HepG2 (cell line): ENCODE results near the gene CRYAB. TPM values are rescaled to one million over a fixed set of nuclear protein-coding genes. Genes with fewer than 3 reads are reported as not detected.
A peak's percentile ranks its signal among the peaks of the same experiment; 100 is the strongest.

Source experiments
- BHLHE40 ChIP-seq: IDR thresholded peaks from 2 replicates; pipeline ENCODE4 v1.6.1; 2011; ENCODE audit warnings: low read length, improper control_type of control experiment
- CHD4 ChIP-seq: fragments of 200-600 bp; sonication (generic); IDR thresholded peaks from 2 replicates; pipeline ENCODE4 v1.7.0; 2017; ENCODE audit warnings: mild to moderate bottlenecking, low read length, borderline replicate concordance
- NCOA1 ChIP-seq: sonication (generic); formaldehyde crosslinking; IDR thresholded peaks from 2 replicates; pipeline ENCODE4 v1.9.0; 2021; ENCODE audit warnings: missing genetic modification reagents
- NFE2 ChIP-seq: sonication (generic); formaldehyde crosslinking; IDR thresholded peaks from 2 replicates; pipeline ENCODE4 v1.4.0; 2020; ENCODE audit warnings: missing genetic modification reagents
- NONO ChIP-seq, 2 experiments: fragments of 450-650 bp in 1 of 2; sonication (generic) in 1 of 2; formaldehyde crosslinking in 1 of 2; IDR thresholded peaks in 1 of 2; conservative IDR thresholded peaks in 1 of 2; 2 replicates each; pipeline versions ENCODE4 v1.6.1 to v1.8.0; 2017 to 2022; ENCODE audit warnings: mild to moderate bottlenecking in 1 of 2, missing genetic modification reagents in 1 of 2, moderate library complexity in 1 of 2
- SMC3 ChIP-seq: IDR thresholded peaks from 2 replicates; pipeline ENCODE4 v1.6.1; 2011; ENCODE audit warnings: low read length, improper control_type of control experiment
- ZFP90 ChIP-seq: sonication (generic); formaldehyde crosslinking; IDR thresholded peaks from 2 replicates; pipeline ENCODE4 v1.8.0; 2022; ENCODE audit warnings: missing genetic modification reagents, mild to moderate bottlenecking, inconsistent platforms, borderline replicate concordance
- ZNF749 ChIP-seq: sonication (generic); formaldehyde crosslinking; IDR thresholded peaks from 2 replicates; pipeline ENCODE4 v1.8.0; 2022; ENCODE audit warnings: mild to moderate bottlenecking, missing genetic modification reagents, moderate library complexity, borderline replicate concordance
- polyA plus RNA-seq, 8 experiments: library from polyadenylated mRNA; depleted of rRNA in 3 of 8; stranded (reverse) in 7 of 8; unstranded in 1 of 8; fragments of >200 nt; fragmentation: Illumina TruSeq in 4 of 8; extraction: Trizol in 4 of 8; gene quantifications; 2 replicates each; pipeline versions ENCODE4 v1.2.1 to v1.2.3, GENCODE V29; 2011 to 2016; ENCODE audit warnings: low read depth in 4 of 8, missing spikeins in 1 of 8, mixed read lengths in 1 of 8; ENCODE audit not compliant: insufficient read depth in 1 of 8
- total RNA-seq, 5 experiments: library from RNA; depleted of rRNA; stranded (reverse); fragments of >200 nt; fragmentation: Illumina TruSeq; extraction: Trizol; gene quantifications; 2 replicates each; pipeline ENCODE4 v1.2.3, GENCODE V29; 2016; ENCODE audit warnings: low read depth in 1 of 5
- TF ChIP-seq, protein P1 (sequence below): IDR thresholded peaks from 2 replicates; pipeline ENCODE4 v1.6.1; 2016; ENCODE audit warnings: missing compliant biosample characterization, missing genetic modification reagents, borderline replicate concordance
- TF ChIP-seq, protein P2 (sequence below): sonication (generic); formaldehyde crosslinking; IDR thresholded peaks from 2 replicates; pipeline ENCODE4 v1.4.0; 2020; ENCODE audit warnings: mild to moderate bottlenecking, low read depth, missing genetic modification reagents
- TF ChIP-seq, protein P3 (sequence below): sonication (generic); formaldehyde crosslinking; IDR thresholded peaks from 2 replicates; pipeline ENCODE4 v1.4.0; 2020; ENCODE audit warnings: missing genetic modification reagents; ENCODE audit errors: not compliant biosample characterization
- TF ChIP-seq, protein P4 (sequence below): sonication (generic); formaldehyde crosslinking; IDR thresholded peaks from 2 replicates; pipeline ENCODE4 v1.4.0; 2020; ENCODE audit warnings: missing genetic modification reagents
- TF ChIP-seq, protein P5 (sequence below): sonication (generic); formaldehyde crosslinking; IDR thresholded peaks from 2 replicates; pipeline ENCODE4 v1.8.1; 2023; ENCODE audit warnings: mild to moderate bottlenecking, missing genetic modification reagents
- TF ChIP-seq, protein P6 (sequence below): sonication (generic); formaldehyde crosslinking; IDR thresholded peaks from 2 replicates; pipeline ENCODE4 v1.4.0; 2020; ENCODE audit warnings: missing genetic modification reagents, borderline replicate concordance
- TF ChIP-seq, protein P7 (sequence below): sonication (generic); formaldehyde crosslinking; IDR thresholded peaks from 2 replicates; pipeline ENCODE4 v1.5.0; 2020; ENCODE audit warnings: mild to moderate bottlenecking, missing genetic modification reagents

Gene CRYAB
- total and polyA plus RNA-seq, 2 of the 13 experiments (the other 11 are each of a cell fraction or from before 2014, with no cell fraction given), result 0.55 to 1.1 TPM

DNA sequence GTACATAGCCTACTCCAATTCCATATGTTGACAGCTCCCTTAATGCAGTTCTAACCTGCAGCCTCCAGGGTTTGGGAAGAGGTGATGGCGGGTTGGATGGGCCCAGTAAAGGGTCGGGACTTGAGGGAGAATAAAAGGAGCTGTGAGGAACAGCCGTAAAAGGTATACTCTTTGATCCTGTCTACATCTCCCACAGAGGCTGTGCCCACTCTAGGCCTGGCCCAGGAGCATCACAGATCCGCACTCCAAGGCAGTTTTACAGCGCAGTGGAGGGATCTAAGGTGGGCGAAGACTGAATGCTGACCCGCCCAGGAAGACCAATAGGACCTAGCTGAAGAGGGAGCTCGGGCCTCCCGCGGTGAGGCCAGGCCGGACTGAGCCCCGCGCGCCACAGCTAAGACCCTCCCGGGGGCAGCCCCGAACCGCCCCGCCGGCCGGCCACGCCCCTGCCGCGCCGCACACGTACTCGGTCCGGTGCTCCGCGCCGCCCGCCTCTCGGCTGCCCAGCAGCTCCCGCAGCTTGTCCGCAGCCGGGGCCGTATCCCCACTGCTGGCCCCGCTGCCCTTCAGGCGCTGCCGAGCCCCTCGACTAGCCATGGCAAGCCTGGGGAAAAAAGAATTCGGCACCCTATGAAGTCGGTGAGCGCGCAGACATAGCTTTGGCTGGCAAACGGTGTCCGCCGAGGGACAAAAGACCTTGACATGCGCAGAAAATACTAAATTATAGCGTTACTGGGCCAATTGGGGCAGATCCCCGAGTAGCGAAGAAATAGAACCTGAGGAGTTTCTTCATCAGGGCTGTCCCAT is 40.5 kb downstream of the CRYAB start, which contains the start of gene ALG9 (continued):
- TF ChIP-seq, protein P1, sequence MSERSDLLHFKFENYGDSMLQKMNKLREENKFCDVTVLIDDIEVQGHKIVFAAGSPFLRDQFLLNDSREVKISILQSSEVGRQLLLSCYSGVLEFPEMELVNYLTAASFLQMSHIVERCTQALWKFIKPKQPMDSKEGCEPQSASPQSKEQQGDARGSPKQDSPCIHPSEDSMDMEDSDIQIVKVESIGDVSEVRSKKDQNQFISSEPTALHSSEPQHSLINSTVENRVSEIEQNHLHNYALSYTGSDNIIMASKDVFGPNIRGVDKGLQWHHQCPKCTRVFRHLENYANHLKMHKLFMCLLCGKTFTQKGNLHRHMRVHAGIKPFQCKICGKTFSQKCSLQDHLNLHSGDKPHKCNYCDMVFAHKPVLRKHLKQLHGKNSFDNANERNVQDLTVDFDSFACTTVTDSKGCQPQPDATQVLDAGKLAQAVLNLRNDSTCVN (CRISPR knock-in tag), result no peak
- TF ChIP-seq ZNF749 (CRISPR knock-in tag) (peak; percentile 41; the same call in 1 of the 2 replicates), BHLHE40 (no peak), NFE2 (CRISPR knock-in tag) (no peak), NCOA1 (CRISPR knock-in tag) (no peak), ZFP90 (CRISPR knock-in tag) (peak; percentile 42; the same call in 1 of the 2 replicates), SMC3 (no peak), CHD4 (no peak), NONO (IDR thresholded peaks at IDR 0.05) (no peak), NONO (CRISPR knock-in tag; conservative IDR thresholded peaks at IDR 0.05) (peak; percentile 72; the same call in 1 of the 2 replicates)
- TF ChIP-seq, protein P2, sequence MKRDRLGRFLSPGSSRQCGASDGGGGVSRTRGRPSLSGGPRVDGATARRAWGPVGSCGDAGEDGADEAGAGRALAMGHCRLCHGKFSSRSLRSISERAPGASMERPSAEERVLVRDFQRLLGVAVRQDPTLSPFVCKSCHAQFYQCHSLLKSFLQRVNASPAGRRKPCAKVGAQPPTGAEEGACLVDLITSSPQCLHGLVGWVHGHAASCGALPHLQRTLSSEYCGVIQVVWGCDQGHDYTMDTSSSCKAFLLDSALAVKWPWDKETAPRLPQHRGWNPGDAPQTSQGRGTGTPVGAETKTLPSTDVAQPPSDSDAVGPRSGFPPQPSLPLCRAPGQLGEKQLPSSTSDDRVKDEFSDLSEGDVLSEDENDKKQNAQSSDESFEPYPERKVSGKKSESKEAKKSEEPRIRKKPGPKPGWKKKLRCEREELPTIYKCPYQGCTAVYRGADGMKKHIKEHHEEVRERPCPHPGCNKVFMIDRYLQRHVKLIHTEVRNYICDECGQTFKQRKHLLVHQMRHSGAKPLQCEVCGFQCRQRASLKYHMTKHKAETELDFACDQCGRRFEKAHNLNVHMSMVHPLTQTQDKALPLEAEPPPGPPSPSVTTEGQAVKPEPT (CRISPR knock-in tag), result no peak
- TF ChIP-seq, protein P3, sequence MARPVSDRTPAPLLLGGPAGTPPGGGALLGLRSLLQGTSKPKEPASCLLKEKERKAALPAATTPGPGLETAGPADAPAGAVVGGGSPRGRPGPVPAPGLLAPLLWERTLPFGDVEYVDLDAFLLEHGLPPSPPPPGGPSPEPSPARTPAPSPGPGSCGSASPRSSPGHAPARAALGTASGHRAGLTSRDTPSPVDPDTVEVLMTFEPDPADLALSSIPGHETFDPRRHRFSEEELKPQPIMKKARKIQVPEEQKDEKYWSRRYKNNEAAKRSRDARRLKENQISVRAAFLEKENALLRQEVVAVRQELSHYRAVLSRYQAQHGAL (CRISPR knock-in tag), result no peak
- TF ChIP-seq, protein P4, sequence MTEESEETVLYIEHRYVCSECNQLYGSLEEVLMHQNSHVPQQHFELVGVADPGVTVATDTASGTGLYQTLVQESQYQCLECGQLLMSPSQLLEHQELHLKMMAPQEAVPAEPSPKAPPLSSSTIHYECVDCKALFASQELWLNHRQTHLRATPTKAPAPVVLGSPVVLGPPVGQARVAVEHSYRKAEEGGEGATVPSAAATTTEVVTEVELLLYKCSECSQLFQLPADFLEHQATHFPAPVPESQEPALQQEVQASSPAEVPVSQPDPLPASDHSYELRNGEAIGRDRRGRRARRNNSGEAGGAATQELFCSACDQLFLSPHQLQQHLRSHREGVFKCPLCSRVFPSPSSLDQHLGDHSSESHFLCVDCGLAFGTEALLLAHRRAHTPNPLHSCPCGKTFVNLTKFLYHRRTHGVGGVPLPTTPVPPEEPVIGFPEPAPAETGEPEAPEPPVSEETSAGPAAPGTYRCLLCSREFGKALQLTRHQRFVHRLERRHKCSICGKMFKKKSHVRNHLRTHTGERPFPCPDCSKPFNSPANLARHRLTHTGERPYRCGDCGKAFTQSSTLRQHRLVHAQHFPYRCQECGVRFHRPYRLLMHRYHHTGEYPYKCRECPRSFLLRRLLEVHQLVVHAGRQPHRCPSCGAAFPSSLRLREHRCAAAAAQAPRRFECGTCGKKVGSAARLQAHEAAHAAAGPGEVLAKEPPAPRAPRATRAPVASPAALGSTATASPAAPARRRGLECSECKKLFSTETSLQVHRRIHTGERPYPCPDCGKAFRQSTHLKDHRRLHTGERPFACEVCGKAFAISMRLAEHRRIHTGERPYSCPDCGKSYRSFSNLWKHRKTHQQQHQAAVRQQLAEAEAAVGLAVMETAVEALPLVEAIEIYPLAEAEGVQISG, result peak; percentile 65
- TF ChIP-seq, protein P5, sequence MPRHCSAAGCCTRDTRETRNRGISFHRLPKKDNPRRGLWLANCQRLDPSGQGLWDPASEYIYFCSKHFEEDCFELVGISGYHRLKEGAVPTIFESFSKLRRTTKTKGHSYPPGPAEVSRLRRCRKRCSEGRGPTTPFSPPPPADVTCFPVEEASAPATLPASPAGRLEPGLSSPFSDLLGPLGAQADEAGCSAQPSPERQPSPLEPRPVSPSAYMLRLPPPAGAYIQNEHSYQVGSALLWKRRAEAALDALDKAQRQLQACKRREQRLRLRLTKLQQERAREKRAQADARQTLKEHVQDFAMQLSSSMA (CRISPR knock-in tag), result no peak
- TF ChIP-seq, protein P6, sequence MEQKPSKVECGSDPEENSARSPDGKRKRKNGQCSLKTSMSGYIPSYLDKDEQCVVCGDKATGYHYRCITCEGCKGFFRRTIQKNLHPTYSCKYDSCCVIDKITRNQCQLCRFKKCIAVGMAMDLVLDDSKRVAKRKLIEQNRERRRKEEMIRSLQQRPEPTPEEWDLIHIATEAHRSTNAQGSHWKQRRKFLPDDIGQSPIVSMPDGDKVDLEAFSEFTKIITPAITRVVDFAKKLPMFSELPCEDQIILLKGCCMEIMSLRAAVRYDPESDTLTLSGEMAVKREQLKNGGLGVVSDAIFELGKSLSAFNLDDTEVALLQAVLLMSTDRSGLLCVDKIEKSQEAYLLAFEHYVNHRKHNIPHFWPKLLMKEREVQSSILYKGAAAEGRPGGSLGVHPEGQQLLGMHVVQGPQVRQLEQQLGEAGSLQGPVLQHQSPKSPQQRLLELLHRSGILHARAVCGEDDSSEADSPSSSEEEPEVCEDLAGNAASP (CRISPR knock-in tag), result no peak
- TF ChIP-seq, protein P7, sequence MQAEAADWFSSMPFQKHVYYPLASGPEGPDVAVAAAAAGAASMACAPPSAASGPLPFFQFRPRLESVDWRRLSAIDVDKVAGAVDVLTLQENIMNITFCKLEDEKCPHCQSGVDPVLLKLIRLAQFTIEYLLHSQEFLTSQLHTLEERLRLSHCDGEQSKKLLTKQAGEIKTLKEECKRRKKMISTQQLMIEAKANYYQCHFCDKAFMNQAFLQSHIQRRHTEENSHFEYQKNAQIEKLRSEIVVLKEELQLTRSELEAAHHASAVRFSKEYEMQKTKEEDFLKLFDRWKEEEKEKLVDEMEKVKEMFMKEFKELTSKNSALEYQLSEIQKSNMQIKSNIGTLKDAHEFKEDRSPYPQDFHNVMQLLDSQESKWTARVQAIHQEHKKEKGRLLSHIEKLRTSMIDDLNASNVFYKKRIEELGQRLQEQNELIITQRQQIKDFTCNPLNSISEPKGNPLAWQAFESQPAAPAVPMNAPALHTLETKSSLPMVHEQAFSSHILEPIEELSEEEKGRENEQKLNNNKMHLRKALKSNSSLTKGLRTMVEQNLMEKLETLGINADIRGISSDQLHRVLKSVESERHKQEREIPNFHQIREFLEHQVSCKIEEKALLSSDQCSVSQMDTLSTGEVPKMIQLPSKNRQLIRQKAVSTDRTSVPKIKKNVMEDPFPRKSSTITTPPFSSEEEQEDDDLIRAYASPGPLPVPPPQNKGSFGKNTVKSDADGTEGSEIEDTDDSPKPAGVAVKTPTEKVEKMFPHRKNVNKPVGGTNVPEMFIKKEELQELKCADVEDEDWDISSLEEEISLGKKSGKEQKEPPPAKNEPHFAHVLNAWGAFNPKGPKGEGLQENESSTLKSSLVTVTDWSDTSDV, result no peak
